Measurements from ENCODE around the gene ADRB2. TPM values are rescaled to one million over a fixed set of nuclear protein-coding genes. Genes with fewer than 3 reads are reported as not detected.

ADRB2 gene
- total and polyA plus RNA-seq, 4 donors, result 1.2 to 7.6 (median 3.8) TPM

GRCh38 chr5:148850836-148851235 lies 24.4 kb downstream of the ADRB2 start:
- Histone ChIP-seq H3K36me3 (ENCODE audit: control insufficient read depth in 4 of 4, insufficient read depth in 3 of 4, low read depth in 1 of 4, low read length in 3 of 4) (peaks cover 0 to 2% (median 0%) of the 10 kb centered on the region in 4 donors), H3K27me3 (ENCODE audit: control insufficient read depth in 4 of 4, insufficient read depth in 4 of 4, low read length in 3 of 4) (no peaks in the 10 kb centered on the region), H3K9ac (ENCODE audit: low read depth in 1 of 2, low read length in 2 of 2) (no peak overlapping the region), H3K27ac (ENCODE audit: low read depth in 1 of 2, low read length in 2 of 2) (no peak overlapping the region), H3K4me1 (ENCODE audit: control insufficient read depth in 4 of 4, insufficient read depth in 4 of 4, low read length in 3 of 4) (peaks cover 0 to 6% (median 1%) of the 10 kb centered on the region in 4 donors), H3K4me3 (ENCODE audit: low read depth in 1 of 3, low read length in 3 of 3) (no peak overlapping the region), H3K9me3 (ENCODE audit: control insufficient read depth in 4 of 4, low read length in 3 of 4) (no peaks in the 10 kb centered on the region)
- TF ChIP-seq, protein P1, sequence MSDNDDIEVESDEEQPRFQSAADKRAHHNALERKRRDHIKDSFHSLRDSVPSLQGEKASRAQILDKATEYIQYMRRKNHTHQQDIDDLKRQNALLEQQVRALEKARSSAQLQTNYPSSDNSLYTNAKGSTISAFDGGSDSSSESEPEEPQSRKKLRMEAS (IDR thresholded peaks at IDR 0.05), result no peak
- TF ChIP-seq RAD21 (IDR thresholded peaks at IDR 0.05) (no peak), NR2F2 (IDR thresholded peaks at IDR 0.05) (no peak), REST (IDR thresholded peaks at IDR 0.05) (no peak), CTCF (IDR thresholded peaks at IDR 0.05; ENCODE audit: low read depth, low read length, missing input control) (no peak), JUND (IDR thresholded peaks at IDR 0.05) (no peak), SP1 (IDR thresholded peaks at IDR 0.05) (no peak), ZBTB33 (IDR thresholded peaks at IDR 0.05) (no peak)
- TF ChIP-seq, protein P2, sequence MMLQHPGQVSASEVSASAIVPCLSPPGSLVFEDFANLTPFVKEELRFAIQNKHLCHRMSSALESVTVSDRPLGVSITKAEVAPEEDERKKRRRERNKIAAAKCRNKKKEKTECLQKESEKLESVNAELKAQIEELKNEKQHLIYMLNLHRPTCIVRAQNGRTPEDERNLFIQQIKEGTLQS (IDR thresholded peaks at IDR 0.05), result no peak
- DNase-seq (ENCODE audit: low spot score), result no peak
- whole genome bisulfite sequencing, result 67% methylated on average over 2 of the region's 2 CpGs

DNA sequence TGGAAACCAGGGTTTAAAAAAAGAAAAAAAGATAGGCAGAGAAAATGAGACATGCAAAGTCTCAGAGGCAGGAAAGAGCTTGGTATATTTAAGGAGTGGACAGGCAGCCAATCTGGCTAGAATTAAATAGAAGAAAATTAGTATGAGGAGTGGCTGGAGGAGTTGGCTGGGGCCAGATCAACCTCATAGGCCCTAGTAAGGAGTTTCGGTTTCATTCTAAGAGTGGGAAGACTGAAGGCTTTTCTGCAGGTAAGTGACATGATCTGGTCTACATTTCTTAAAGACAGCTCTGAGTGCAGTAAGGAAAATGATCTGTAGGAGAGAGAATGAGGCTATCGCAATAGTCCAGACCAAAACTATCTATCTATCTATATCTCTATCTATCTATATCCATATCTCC lies 27.5 kb downstream of the ADRB2 start:
- WGBS, result 96% methylated on average over 2 of the region's 2 CpGs
- no peak for DNase-seq (ENCODE audit: low spot score)

More for the DNA sequence above, 27.5 kb downstream of the ADRB2 start:
- H3K36me3 ChIP-seq (ENCODE audit: control insufficient read depth in 4 of 4, insufficient read depth in 3 of 4, low read depth in 1 of 4, low read length in 3 of 4), result no peaks in the 10 kb centered on the region
- H3K4me1 ChIP-seq (ENCODE audit: control insufficient read depth in 4 of 4, insufficient read depth in 4 of 4, low read length in 3 of 4), result peaks cover 0 to 6% (median 1%) of the 10 kb centered on the region in 4 donors
- no peaks in the 10 kb centered on the region for H3K9me3 ChIP-seq (ENCODE audit: control insufficient read depth in 4 of 4, low read length in 3 of 4)
- no peaks in the 10 kb centered on the region for H3K27me3 ChIP-seq (ENCODE audit: control insufficient read depth in 4 of 4, insufficient read depth in 4 of 4, low read length in 3 of 4)
- no peak overlapping the region for H3K9ac ChIP-seq (ENCODE audit: low read depth in 1 of 2, low read length in 2 of 2)
- no peak for TF ChIP-seq HNF4A (conservative IDR thresholded peaks at IDR 0.05)
- TF ChIP-seq, protein P1 (IDR thresholded peaks at IDR 0.05), result no peak
- TF ChIP-seq SP1 (IDR thresholded peaks at IDR 0.05), result no peak
- TF ChIP-seq, protein P2 (IDR thresholded peaks at IDR 0.05), result no peak
- TF ChIP-seq YY1 (IDR thresholded peaks at IDR 0.05), result no peak
- no peak for TF ChIP-seq JUND (IDR thresholded peaks at IDR 0.05)
- no peak for TF ChIP-seq GABPA (IDR thresholded peaks at IDR 0.05 in 1 of 2, conservative IDR thresholded peaks at IDR 0.05 in 1 of 2)
- TF ChIP-seq ZBTB33 (IDR thresholded peaks at IDR 0.05), result no peak
- H3K4me3 ChIP-seq (ENCODE audit: low read depth in 1 of 3, low read length in 3 of 3), result no peak overlapping the region
- no peak overlapping the region for H3K27ac ChIP-seq (ENCODE audit: low read depth in 1 of 2, low read length in 2 of 2)

All from liver (tissue), 9 donors.